Globus pallidus (tissue), 1 donor: ENCODE results near the gene CFH.
"Not testable (repeated sequence)": the region's sequence is repeated elsewhere in the genome, so short reads cannot be mapped to it uniquely, and the experiment has no call there.

Experiments used
- DNase-seq: peaks from one replicate; pipeline ENCODE4 v3.0.0-alpha.2; 2015; ENCODE audit warnings: low spot score

The CFH gene

GRCh38 chr1:196669051-196669450 is 17.2 kb downstream of the CFH start:
- no peak for DNase-seq

- DNase-seq, result no peak
Observed at GRCh38 chr1:196669693-196670092, 17.9 kb downstream of the CFH start.

GRCh38 chr1:196674908-196675307 is 23.1 kb downstream of the CFH start:
- no peak for DNase-seq

- DNase-seq, result no peak
Observed at GRCh38 chr1:196677781-196678509, 26.1 kb downstream of the CFH start.

GRCh38 chr1:196678510-196678884 is 26.7 kb downstream of the CFH start:
- DNase-seq, result no peak

GRCh38 chr1:196680107-196680506 is 28.3 kb downstream of the CFH start:
- DNase-seq, result no peak

- DNase-seq, result no peak
Observed at GRCh38 chr1:196684476-196684875, 32.6 kb downstream of the CFH start.

- no peak for DNase-seq
Observed at GRCh38 chr1:196685506-196685905, 33.7 kb downstream of the CFH start.

GRCh38 chr1:196689001-196689400 is 37.2 kb downstream of the CFH start:
- DNase-seq, result no peak

GRCh38 chr1:196690582-196690981 is 38.7 kb downstream of the CFH start:
- no peak for DNase-seq

GRCh38 chr1:196698993-196699392 is 47.1 kb downstream of the CFH start:
- no peak for DNase-seq

- no peak for DNase-seq
Observed at GRCh38 chr1:196701144-196701543, 49.3 kb downstream of the CFH start.

- DNase-seq, result not testable (repeated sequence)
Observed at GRCh38 chr1:196709892-196710291, 58.0 kb downstream of the CFH start.

GRCh38 chr1:196717868-196718267 is 66.0 kb downstream of the CFH start:
- no peak for DNase-seq

GRCh38 chr1:196723325-196724185 is 71.7 kb downstream of the CFH start:
- DNase-seq, result no peak

GRCh38 chr1:196732526-196732925 is 80.7 kb downstream of the CFH start:
- no peak for DNase-seq

- DNase-seq, result no peak
Observed at GRCh38 chr1:196733091-196733970, 81.5 kb downstream of the CFH start.

GRCh38 chr1:196734006-196734405 is 82.2 kb downstream of the CFH start:
- DNase-seq, result no peak

- DNase-seq, result no peak
Observed at GRCh38 chr1:196734460-196734859, 82.6 kb downstream of the CFH start.

- no peak for DNase-seq
Observed at GRCh38 chr1:196738730-196739129, 86.9 kb downstream of the CFH start.

- DNase-seq, result not testable (repeated sequence)
Observed at GRCh38 chr1:196743244-196743643, 91.4 kb downstream of the CFH start.

GRCh38 chr1:196765019-196765740 is 113.3 kb downstream of the CFH start:
- not testable (repeated sequence) for DNase-seq
